ENCODE measurements around the gene ALB.
A peak's percentile ranks its signal among the peaks of the same experiment; 100 is the strongest.

ALB gene

DNA sequence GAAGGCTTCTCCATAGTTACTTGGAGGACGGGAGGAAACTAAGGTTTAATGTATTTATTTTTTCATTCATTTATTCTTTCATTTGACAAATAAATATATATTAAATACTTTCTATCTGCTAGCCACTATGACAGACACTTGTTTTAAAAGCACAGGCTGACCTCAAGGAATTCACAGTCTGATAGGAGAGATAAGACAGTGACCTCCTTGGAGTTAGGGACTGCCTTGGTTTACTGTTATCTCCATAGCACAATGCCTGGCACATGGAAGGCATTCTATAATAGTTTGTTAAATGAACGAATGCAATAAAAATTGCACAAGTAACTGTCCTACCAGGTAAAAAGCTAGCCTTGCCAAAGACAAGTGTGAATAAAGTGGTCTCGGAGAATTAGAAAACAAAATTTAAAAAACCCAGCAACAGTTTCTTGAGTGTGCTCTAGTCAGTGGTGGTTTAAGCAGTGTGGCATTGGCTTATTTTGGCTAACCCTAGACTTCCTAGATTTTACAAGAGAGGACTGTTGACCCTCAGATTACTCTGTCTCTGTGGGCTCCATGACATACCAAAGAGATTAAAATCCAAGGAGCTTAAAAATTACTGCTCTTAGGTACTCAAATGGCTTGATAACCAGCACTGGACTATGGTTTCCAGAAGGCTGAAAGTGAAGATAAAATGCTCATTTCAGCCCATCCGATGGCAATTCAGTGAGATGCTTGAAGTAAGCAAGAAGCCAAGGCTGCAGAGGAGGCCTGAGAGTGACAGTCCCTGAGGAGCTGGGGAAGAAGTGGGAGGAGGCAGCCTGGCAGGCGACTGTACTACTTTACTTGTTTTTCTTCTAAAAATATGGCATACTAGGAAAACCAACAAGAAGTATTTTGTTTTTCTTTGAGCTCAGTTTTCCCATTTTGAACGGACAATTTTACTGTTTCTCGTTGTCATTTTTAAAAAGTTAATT lies 41.6 kb downstream of the ALB start:
- H3K9ac ChIP-seq (ENCODE audit: low read depth, low read length) = no peak overlapping the region
- H3K4me2 ChIP-seq (ENCODE audit: low read length) = no peak overlapping the region
- peaks cover 11% of the 10 kb centered on the region for H3K4me1 ChIP-seq (ENCODE audit: control insufficient read depth, insufficient read depth, low read length)

GRCh38 chr4:73446336-73446938 lies 42.4 kb downstream of the ALB start:
- no peaks in the 10 kb centered on the region for H3K9me3 ChIP-seq (replicated peaks; ENCODE audit: low read length)
- H3K27me3 ChIP-seq (ENCODE audit: control insufficient read depth, insufficient read depth, low read length) = no peaks in the 10 kb centered on the region
- H3K36me3 ChIP-seq (ENCODE audit: insufficient read depth, low read length) = no peaks in the 10 kb centered on the region
- no peak overlapping the region for H3K4me3 ChIP-seq (ENCODE audit: low read length)
- peaks cover 19% of the 10 kb centered on the region for H3K4me1 ChIP-seq (ENCODE audit: control insufficient read depth, insufficient read depth, low read length)
- H3K9ac ChIP-seq (ENCODE audit: low read depth, low read length) = no peak overlapping the region
- no peak overlapping the region for H3K4me2 ChIP-seq (ENCODE audit: low read length)

More for the DNA sequence above, 41.6 kb downstream of the ALB start:
- Histone ChIP-seq H3K36me3 (ENCODE audit: insufficient read depth, low read length) (no peaks in the 10 kb centered on the region), H3K27me3 (ENCODE audit: control insufficient read depth, insufficient read depth, low read length) (no peaks in the 10 kb centered on the region), H3K9me3 (replicated peaks; ENCODE audit: low read length) (no peaks in the 10 kb centered on the region), H3K4me3 (ENCODE audit: low read length) (no peak overlapping the region)

DNA sequence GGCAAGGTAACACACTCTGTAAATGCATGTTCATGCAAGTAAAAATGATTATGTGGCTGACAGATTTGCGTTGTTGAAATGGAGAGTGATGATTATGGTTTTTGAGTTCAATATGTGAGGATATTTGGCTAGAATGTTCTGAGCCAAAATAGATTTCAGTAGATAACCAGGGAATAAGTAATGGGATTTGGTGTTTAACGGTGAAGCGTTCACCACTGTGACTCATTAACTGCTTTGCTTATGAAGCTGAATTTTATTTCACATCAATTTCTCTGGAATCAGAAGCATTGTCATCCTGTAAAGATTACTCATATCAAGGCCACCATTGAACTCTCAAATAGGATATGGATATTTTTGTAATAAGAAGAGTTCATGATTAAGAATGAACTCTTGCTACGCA lies 43.6 kb downstream of the ALB start:
- H3K9me3 ChIP-seq (replicated peaks; ENCODE audit: low read length) = no peaks in the 10 kb centered on the region
- peaks cover 24% of the 10 kb centered on the region for H3K4me1 ChIP-seq (ENCODE audit: control insufficient read depth, insufficient read depth, low read length)
- H3K27me3 ChIP-seq (ENCODE audit: control insufficient read depth, insufficient read depth, low read length) = no peaks in the 10 kb centered on the region
- H3K4me2 ChIP-seq (ENCODE audit: low read length) = no peak overlapping the region
- H3K36me3 ChIP-seq (ENCODE audit: insufficient read depth, low read length) = no peaks in the 10 kb centered on the region
- H3K9ac ChIP-seq (ENCODE audit: low read depth, low read length) = no peak overlapping the region
- H3K4me3 ChIP-seq (ENCODE audit: low read length) = no peak overlapping the region

GRCh38 chr4:73448448-73449203 lies 44.5 kb downstream of the ALB start:
- H3K27me3 ChIP-seq (ENCODE audit: control insufficient read depth, insufficient read depth, low read length) = no peaks in the 10 kb centered on the region
- H3K9me3 ChIP-seq (replicated peaks; ENCODE audit: low read length) = no peaks in the 10 kb centered on the region
- peaks cover 24% of the 10 kb centered on the region for H3K4me1 ChIP-seq (ENCODE audit: control insufficient read depth, insufficient read depth, low read length)
- H3K4me2 ChIP-seq (ENCODE audit: low read length) = no peak overlapping the region
- H3K36me3 ChIP-seq (ENCODE audit: insufficient read depth, low read length) = no peaks in the 10 kb centered on the region
- no peak overlapping the region for H3K9ac ChIP-seq (ENCODE audit: low read depth, low read length)
- H3K4me3 ChIP-seq (ENCODE audit: low read length) = no peak overlapping the region

DNA sequence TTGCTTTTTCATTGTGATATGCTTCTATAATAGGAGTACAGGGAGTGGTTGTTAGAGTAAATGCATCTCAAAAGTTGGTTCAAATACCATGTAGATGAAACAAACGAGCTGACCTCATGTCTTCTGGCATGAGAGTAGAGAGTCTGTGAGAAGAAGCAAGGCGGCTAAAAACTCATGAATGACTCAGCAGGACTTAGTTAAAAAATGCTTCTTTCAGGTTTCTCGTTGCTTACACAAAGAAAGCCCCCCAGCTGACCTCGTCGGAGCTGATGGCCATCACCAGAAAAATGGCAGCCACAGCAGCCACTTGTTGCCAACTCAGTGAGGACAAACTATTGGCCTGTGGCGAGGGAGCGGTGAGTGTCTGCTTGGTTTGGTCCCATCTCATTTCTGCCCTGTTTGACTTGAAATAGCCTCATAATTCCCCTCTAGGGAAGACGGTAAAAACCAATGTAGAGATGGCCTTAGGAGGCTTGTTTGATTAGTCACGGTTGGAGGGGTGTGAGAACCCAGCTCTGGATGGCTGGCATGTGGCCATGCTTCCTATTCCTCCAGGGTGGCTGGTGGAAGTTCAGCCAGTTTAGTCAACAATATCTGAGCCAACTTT lies 46.4 kb downstream of the ALB start:
- peak overlapping the region; percentile 56 for H3K4me3 ChIP-seq (ENCODE audit: low read length)
- peaks cover 24% of the 10 kb centered on the region for H3K4me1 ChIP-seq (ENCODE audit: control insufficient read depth, insufficient read depth, low read length)
- H3K9me3 ChIP-seq (replicated peaks; ENCODE audit: low read length) = no peaks in the 10 kb centered on the region
- peak overlapping the region; percentile 63 for H3K9ac ChIP-seq (ENCODE audit: low read depth, low read length)
- H3K36me3 ChIP-seq (ENCODE audit: insufficient read depth, low read length) = no peaks in the 10 kb centered on the region
- H3K27me3 ChIP-seq (ENCODE audit: control insufficient read depth, insufficient read depth, low read length) = no peaks in the 10 kb centered on the region
- peak overlapping the region; percentile 76 for H3K4me2 ChIP-seq (ENCODE audit: low read length)

DNA sequence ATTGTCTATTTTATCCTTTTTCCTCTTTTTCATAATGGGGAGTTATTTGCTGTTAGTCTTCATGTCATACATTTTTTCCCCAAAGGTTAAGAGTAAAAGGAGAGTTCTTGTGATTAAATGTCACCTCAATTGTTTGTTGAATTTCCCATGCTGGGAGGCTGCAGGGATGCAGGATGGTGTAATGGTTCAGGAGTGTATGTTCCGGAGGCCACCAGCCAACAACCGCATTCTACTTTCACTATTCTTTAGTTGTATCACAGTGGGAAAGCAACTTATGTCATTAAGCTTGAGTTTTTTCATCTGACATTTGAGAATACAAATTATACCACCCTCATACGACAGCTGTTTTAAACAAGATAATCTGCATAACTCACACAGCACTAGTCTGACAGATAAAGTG lies 47.3 kb downstream of the ALB start:
- Histone ChIP-seq H3K4me2 (ENCODE audit: low read length) (peak overlapping the region; percentile 76), H3K4me1 (ENCODE audit: control insufficient read depth, insufficient read depth, low read length) (peaks cover 24% of the 10 kb centered on the region), H3K4me3 (ENCODE audit: low read length) (no peak overlapping the region), H3K9ac (ENCODE audit: low read depth, low read length) (peak overlapping the region; percentile 5), H3K27me3 (ENCODE audit: control insufficient read depth, insufficient read depth, low read length) (no peaks in the 10 kb centered on the region), H3K36me3 (ENCODE audit: insufficient read depth, low read length) (no peaks in the 10 kb centered on the region), H3K9me3 (replicated peaks; ENCODE audit: low read length) (no peaks in the 10 kb centered on the region)

GRCh38 chr4:73451981-73452747 lies 48.1 kb downstream of the ALB start:
- H3K4me3 ChIP-seq (ENCODE audit: low read length) = no peak overlapping the region

DNA sequence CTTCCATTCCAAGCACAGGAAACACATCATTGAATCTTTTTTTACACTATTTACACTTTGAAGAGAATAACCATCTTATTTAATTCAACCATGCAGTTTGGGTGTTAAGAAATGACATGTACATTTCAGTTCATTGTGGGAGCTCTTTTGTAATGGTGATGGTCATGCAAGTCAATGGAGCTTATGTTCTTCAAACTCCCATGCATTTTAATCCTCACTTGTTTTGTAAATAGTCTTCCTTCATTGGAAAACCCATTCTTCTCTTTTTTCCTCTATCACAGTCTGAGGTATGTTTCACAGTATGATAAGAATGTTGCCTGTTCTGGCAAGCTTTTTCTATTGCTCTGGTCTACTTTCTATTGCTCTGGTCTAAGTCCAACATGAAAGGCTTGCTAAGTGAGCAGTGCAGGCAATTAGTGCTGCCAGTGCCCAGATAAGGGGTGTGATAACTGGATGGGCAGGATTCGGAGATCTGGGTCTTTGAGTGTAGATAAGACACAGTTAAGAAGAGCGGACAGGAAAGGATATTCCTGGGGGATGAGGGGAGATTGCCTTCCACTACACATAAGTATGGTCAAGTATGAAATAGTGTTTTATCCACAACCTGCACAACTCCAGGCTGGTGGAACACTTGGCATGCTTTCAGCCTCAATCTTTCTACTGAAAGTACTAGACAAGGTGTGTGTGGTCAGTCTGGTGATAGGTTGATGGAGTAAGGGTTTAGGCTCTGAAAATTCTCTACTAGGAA lies 49.0 kb downstream of the ALB start:
- H3K36me3 ChIP-seq (ENCODE audit: insufficient read depth, low read length) = no peaks in the 10 kb centered on the region
- no peaks in the 10 kb centered on the region for H3K27me3 ChIP-seq (ENCODE audit: control insufficient read depth, insufficient read depth, low read length)
- H3K4me2 ChIP-seq (ENCODE audit: low read length) = no peak overlapping the region
- no peak overlapping the region for H3K9ac ChIP-seq (ENCODE audit: low read depth, low read length)
- peaks cover 24% of the 10 kb centered on the region for H3K4me1 ChIP-seq (ENCODE audit: control insufficient read depth, insufficient read depth, low read length)
- no peaks in the 10 kb centered on the region for H3K9me3 ChIP-seq (replicated peaks; ENCODE audit: low read length)
- H3K4me3 ChIP-seq (ENCODE audit: low read length) = no peak overlapping the region

More at GRCh38 chr4:73451981-73452747, 48.1 kb downstream of the ALB start:
- Histone ChIP-seq H3K4me2 (ENCODE audit: low read length) (no peak overlapping the region), H3K36me3 (ENCODE audit: insufficient read depth, low read length) (no peaks in the 10 kb centered on the region), H3K27me3 (ENCODE audit: control insufficient read depth, insufficient read depth, low read length) (no peaks in the 10 kb centered on the region), H3K4me1 (ENCODE audit: control insufficient read depth, insufficient read depth, low read length) (peaks cover 24% of the 10 kb centered on the region), H3K9me3 (replicated peaks; ENCODE audit: low read length) (no peaks in the 10 kb centered on the region), H3K9ac (ENCODE audit: low read depth, low read length) (no peak overlapping the region)

DNA sequence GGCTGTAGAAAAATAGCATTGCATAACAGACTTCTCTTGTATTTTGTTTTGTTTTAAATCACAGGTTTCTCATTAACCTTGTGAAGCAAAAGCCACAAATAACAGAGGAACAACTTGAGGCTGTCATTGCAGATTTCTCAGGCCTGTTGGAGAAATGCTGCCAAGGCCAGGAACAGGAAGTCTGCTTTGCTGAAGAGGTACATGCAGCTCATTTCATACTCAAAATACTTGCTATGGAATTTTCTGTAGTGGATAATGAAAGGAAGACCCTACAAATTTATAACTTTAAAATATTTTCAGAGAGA lies 49.6 kb downstream of the ALB start:
- Histone ChIP-seq H3K4me2 (ENCODE audit: low read length) (no peak overlapping the region), H3K4me1 (ENCODE audit: control insufficient read depth, insufficient read depth, low read length) (peaks cover 24% of the 10 kb centered on the region), H3K4me3 (ENCODE audit: low read length) (no peak overlapping the region), H3K9me3 (replicated peaks; ENCODE audit: low read length) (no peaks in the 10 kb centered on the region), H3K36me3 (ENCODE audit: insufficient read depth, low read length) (no peaks in the 10 kb centered on the region), H3K27me3 (ENCODE audit: control insufficient read depth, insufficient read depth, low read length) (no peaks in the 10 kb centered on the region), H3K9ac (ENCODE audit: low read depth, low read length) (no peak overlapping the region)

DNA sequence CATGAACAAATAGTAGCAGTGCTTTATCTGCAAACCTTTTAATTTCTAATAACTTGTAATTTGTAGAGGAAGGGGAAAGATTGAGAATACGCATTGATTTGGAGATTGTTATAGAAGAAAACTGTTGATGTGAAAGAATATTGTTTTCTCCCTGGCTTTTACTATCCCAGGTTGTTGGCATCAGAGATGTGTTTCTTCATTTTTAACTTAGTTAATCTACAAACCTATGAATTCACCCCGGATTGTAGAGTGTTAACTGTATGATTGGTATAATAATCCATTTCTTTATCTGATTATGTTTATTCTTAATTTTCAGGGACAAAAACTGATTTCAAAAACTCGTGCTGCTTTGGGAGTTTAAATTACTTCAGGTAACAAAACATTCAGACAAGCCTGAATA lies 50.8 kb downstream of the ALB start:
- H3K9ac ChIP-seq (ENCODE audit: low read depth, low read length) = no peak overlapping the region
- peaks cover 20% of the 10 kb centered on the region for H3K4me1 ChIP-seq (ENCODE audit: control insufficient read depth, insufficient read depth, low read length)
- no peaks in the 10 kb centered on the region for H3K36me3 ChIP-seq (ENCODE audit: insufficient read depth, low read length)
- no peaks in the 10 kb centered on the region for H3K9me3 ChIP-seq (replicated peaks; ENCODE audit: low read length)
- H3K4me2 ChIP-seq (ENCODE audit: low read length) = no peak overlapping the region
- no peaks in the 10 kb centered on the region for H3K27me3 ChIP-seq (ENCODE audit: control insufficient read depth, insufficient read depth, low read length)
- H3K4me3 ChIP-seq (ENCODE audit: low read length) = no peak overlapping the region

All from skeletal muscle satellite cell (primary cell).